Astrocyte of the cerebellum (primary cell): ENCODE measurements around the gene IFTAP.
"Not testable (repeated sequence)": the region's sequence is repeated elsewhere in the genome, so short reads cannot be mapped to it uniquely, and the experiment has no call there.

ENCODE experiments used
- DNase-seq: peaks from one replicate; pipeline ENCODE4 v3.0.0-alpha.2; 2011; ENCODE audit warnings: low read depth
- H3K4me3 ChIP-seq: 2 replicates; pipeline ENCODE4 v1.5.1; 2011; ENCODE audit warnings: mild to moderate bottlenecking, low read depth, low read length, moderate library complexity
- CTCF ChIP-seq: IDR thresholded peaks from 2 replicates; pipeline ENCODE4 v1.5.1; 2012; ENCODE audit warnings: low read length, low read depth, moderate library complexity, mild to moderate bottlenecking; ENCODE audit errors: missing control alignments
- in situ Hi-C: cut with HindIII; loops from 2 replicates; pipeline ENCODE4 v1.10.0; 2017; ENCODE audit warnings: low sequenced_read_pairs

IFTAP gene

GRCh38 chr11:36657610-36658267 is 63.4 kb downstream of the IFTAP start:
- no peak for DNase-seq
- in situ Hi-C loops: no loop called here
- no peak overlapping the region for H3K4me3 ChIP-seq
- TF ChIP-seq CTCF: no peak

GRCh38 chr11:36661359-36661758 is 67.1 kb downstream of the IFTAP start:
- in situ Hi-C loops: loop anchor here (5.0 kb wide), 1 partner anchor 94 kb away; the partner anchor contains the start of gene RAG1
- not testable (repeated sequence) for DNase-seq, H3K4me3 ChIP-seq

- in situ Hi-C loops: no loop called here
- TF ChIP-seq CTCF: peak; percentile 44
- DNase-seq: peak; percentile 23
These were observed 78.6 kb downstream of the IFTAP start for GRCh38 chr11:36672815-36673450.

GRCh38 chr11:36679547-36679946 is 85.2 kb downstream of the IFTAP start:
- DNase-seq, H3K4me3 ChIP-seq, in situ Hi-C loops: not testable (repeated sequence)

More at GRCh38 chr11:36672815-36673450, 78.6 kb downstream of the IFTAP start:
- H3K4me3 ChIP-seq: no peak overlapping the region

GRCh38 chr11:36683818-36684217 is 89.5 kb downstream of the IFTAP start:
- in situ Hi-C loops: no loop called here
- TF ChIP-seq CTCF: no peak
- DNase-seq: no peak
- H3K4me3 ChIP-seq: no peak overlapping the region

DNA sequence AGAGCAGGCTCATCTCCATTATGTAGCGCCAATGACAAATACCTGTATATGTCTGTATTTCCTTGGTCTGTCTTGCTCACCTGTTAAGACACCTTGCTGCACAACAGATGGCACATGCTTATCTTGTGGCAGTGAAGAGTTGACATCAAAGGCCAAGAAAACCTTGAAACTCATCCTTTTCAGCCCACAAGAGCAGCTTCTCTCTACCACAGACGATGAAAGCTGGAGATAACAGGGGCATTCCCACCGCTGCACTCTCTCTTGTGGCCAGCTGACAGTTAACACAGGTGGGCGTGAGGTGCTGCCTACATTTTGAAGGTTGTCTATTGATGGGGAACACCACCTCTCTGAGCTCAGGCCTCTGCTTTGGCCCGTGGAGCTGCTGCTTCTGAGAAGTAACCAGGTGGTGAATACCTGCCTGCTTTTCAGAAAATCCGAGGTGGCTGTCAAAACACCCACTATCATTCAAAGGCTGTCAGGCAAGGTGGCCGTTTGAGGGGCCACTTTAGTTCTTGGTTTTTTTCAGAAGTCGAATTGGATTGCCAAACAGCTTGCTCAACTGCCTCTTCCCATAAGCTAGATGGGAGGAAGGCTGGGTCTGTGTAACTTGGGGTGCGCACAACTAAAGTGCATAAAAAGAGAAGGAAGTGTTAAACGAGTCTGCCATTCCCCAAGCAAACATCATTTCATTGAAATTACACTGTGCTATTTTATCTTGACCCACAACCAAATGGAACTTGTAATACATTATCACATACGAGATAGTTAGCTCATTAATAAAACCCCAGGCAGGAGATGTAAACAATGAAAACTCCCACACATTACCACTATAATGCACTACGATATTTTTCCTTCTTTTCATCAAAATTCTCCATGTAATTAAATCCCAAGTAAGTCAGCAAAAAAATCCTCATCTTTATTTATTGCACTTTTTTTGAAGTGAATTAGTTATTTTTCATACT is 90.8 kb downstream of the IFTAP start:
- in situ Hi-C loops: no loop called here
- no peak for TF ChIP-seq CTCF
- H3K4me3 ChIP-seq: no peak overlapping the region
- no peak for DNase-seq

GRCh38 chr11:36688132-36688531 is 93.8 kb downstream of the IFTAP start:
- H3K4me3 ChIP-seq: no peak overlapping the region
- in situ Hi-C loops: no loop called here
- no peak for TF ChIP-seq CTCF
- DNase-seq: no peak
